CD4-positive, alpha-beta T cell treated with Interleukin-1 beta for 1 hour (primary cell): ENCODE results near the gene HLA-DQA1.
"Not testable (repeated sequence)": the region's sequence is repeated elsewhere in the genome, so short reads cannot be mapped to it uniquely, and the experiment has no call there.

Experiments
- DNase-seq, 2 donors: peaks; one replicate each; pipeline ENCODE4 v3.0.0-alpha.2; 2020 to 2022

Gene HLA-DQA1

GRCh38 chr6:32637219-32637880 is at the start of gene HLA-DQA1:
Gene HLA-DQA1, plus strand, starts transcription at chr6:32637406. Its CDS starts 53 bp downstream, at chr6:32637459.
- peak; percentile 72 to 82 for DNase-seq

- DNase-seq = no peak
These were observed 49.0 kb upstream of the HLA-DQA1 start for GRCh38 chr6:32588156-32588555.

- DNase-seq = peak; percentile 67 to 75
These were observed 47.4 kb upstream of the HLA-DQA1 start, which contains the start of gene HLA-DRB1 for GRCh38 chr6:32589596-32590449. Gene HLA-DRB1, minus strand, starts transcription at chr6:32589848. Its CDS starts 106 bp downstream, at chr6:32589742.

- DNase-seq = not testable (repeated sequence)
These were observed 46.5 kb upstream of the HLA-DQA1 start for GRCh38 chr6:32590713-32591112.

DNA sequence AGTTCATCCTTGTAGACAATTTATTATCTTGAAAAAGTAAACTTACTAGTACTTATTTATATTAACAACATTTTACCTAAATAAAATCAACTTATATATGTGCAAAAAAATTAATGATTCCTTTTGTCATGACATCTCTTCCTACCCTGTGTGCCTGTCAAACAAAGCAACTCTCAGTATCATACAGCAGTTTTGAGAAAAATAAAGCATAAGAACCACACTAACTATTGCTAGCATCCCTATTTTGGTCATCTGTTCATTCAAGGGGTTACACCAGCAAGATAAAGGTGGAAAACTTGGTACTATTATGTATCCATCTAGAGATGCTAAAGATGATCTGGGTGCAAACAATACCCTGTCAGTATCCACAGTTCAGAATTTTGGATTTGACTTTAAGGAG is 40.2 kb upstream of the HLA-DQA1 start:
- no peak for DNase-seq

GRCh38 chr6:32602383-32602782 is 34.8 kb upstream of the HLA-DQA1 start:
- DNase-seq = no peak

GRCh38 chr6:32603222-32603621 is 34.0 kb upstream of the HLA-DQA1 start:
- no peak for DNase-seq

GRCh38 chr6:32603888-32604287 is 33.3 kb upstream of the HLA-DQA1 start:
- no peak for DNase-seq

- DNase-seq = peak in 1 of 2 donors; percentile 39
These were observed 32.8 kb upstream of the HLA-DQA1 start for GRCh38 chr6:32604434-32604877.

- peak in 1 of 2 donors; percentile 20 for DNase-seq
These were observed 29.8 kb upstream of the HLA-DQA1 start for GRCh38 chr6:32607263-32607987.

DNA sequence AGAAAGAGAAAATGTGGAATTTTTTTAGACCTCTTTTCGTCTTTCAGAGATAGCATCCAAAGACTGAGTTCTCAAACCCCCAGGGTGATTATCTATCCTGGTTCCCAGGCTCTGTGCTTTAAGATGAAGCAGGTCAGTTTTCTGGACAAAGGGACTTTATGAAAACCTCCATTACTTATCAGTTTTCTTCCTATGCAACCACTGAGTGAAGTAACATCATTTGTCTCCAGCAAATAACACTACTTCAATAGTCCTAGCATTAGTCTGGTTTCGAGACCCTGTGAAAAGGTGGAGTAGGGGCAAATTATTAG is 29.3 kb upstream of the HLA-DQA1 start:
- no peak for DNase-seq

DNA sequence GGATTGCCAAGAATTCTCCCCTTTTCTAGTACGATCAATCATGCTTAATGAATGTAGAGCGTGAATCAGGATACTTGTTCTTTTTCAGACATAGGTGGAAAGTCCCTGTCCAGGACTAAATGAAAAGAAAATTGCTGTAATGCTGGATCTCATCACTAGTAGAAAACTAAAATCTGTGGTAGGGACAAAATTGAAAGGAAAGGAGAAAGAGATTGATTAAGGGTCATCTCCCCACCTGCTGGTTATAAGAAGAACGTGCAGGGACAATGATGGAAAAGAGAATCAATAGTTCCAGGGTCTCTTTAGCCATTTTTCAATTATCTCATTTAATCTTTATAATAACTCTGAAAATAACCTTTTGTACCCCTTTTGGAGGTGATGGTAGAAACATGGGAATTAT is 28.8 kb upstream of the HLA-DQA1 start:
- no peak for DNase-seq

GRCh38 chr6:32609391-32609730 is 27.8 kb upstream of the HLA-DQA1 start:
- DNase-seq = no peak

GRCh38 chr6:32609731-32610640 is 27.2 kb upstream of the HLA-DQA1 start:
- DNase-seq = peak; percentile 81 to 85

GRCh38 chr6:32610682-32611296 is 26.4 kb upstream of the HLA-DQA1 start:
- DNase-seq = no peak

DNA sequence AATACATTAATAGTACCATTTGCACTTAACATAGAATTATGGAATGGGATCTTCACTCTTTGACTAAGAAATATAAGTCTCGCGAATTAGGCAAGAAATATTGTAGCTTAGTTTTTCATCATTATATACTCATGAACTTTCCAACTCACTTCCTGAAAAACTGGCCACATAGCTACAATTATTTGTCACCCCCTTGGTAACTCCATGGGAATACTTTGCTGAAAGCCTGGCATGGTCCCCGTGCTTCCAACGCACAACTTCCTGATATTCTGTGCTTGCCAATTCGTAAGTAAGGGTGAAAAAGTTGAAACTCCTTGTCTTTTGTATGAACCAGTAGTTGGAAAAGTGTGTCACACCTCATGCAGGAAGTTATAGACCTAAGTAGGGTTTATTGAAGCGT is 23.7 kb upstream of the HLA-DQA1 start:
- no peak for DNase-seq

DNA sequence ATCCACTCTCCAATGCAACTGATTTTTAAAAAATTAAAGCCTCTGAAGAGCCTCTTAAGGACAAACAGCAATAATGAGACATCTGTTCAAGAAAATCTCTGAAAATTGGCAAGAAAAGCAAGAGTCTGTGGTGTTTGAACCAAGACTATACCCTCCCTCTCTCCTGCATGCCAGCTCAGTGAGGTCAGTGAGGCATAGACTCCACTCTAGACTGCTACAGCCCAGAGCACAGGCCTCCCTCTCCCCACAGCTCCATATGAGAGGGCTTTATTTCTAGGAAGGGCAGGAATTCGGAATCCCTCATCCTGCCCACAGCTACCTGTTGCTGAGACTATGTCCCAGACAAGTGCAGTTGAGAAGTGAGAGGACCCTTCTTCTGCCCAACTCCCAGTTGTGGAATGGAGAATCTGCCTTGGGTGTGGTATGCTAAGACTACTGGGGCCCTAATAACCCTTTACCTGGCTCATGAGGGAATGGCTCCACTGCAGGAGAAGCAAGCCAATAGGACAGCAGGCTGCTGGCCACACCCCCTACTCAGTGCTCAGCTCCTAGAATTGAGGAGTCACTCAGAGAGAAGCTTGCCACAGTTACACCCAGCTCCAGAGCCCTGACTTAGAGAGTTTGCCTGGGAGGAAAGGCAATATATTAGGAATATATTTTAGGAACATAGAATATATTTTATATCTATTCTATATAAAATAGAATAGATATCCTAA is 22.7 kb upstream of the HLA-DQA1 start:
- DNase-seq = no peak

- DNase-seq = no peak
These were observed 21.2 kb upstream of the HLA-DQA1 start for GRCh38 chr6:32615885-32616532.

DNA sequence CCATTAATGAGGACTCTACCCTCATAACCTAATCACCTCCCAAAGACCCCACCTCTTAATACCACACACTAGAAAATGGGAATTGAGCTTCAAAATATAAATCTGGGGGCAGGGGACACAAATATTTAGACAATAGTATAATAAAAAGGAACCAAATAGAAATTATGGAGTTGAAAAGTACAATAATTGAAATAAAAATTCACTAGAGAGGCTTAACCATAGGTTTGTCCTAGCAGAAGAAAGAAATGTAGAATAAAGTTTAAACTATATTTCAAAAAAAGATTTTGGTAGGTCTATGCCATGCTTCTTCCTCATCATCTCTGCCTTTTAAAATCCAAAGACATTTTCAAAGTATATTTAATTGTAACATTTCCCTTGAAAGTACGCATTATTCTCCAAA is 19.5 kb upstream of the HLA-DQA1 start:
- no peak for DNase-seq

GRCh38 chr6:32621372-32621771 is 15.8 kb upstream of the HLA-DQA1 start:
- DNase-seq = no peak
